Transverse colon (tissue), 4 donors: ENCODE results near the gene ASPM. TPM values are rescaled to one million over a fixed set of nuclear protein-coding genes. Genes with fewer than 3 reads are reported as not detected.

Experiments used
- DNase-seq: peaks from one replicate; pipeline ENCODE4 v3.0.0-alpha.2; 2019
- H3K27ac ChIP-seq, 4 donors: fragments of 200-600 bp; sonication (generic); 2 replicates each; pipeline ENCODE4 v1.5.1; 2016 to 2018; ENCODE audit warnings: inconsistent platforms in 4 of 4
- H3K27me3 ChIP-seq: fragments of 200-600 bp; sonication (generic); 2 replicates; pipeline ENCODE4 v1.5.1; 2017; ENCODE audit warnings: inconsistent platforms
- H3K36me3 ChIP-seq, 4 donors: fragments of 200-600 bp; sonication (generic); 2 replicates each; pipeline ENCODE4 v1.5.1; 2017 to 2019; ENCODE audit warnings: inconsistent platforms in 4 of 4
- H3K4me1 ChIP-seq, 4 donors: fragments of 200-600 bp; sonication (generic); 2 replicates each; pipeline ENCODE4 v1.5.1; 2017 to 2020; ENCODE audit warnings: inconsistent platforms in 4 of 4
- H3K4me3 ChIP-seq, 4 donors: fragments of 200-600 bp; sonication (generic); 1 replicate in 1 of 4; 2 replicates in 3 of 4; pipeline versions ENCODE4 v1.5.1 to v1.6.1; 2017 to 2019; ENCODE audit warnings: inconsistent platforms in 4 of 4
- H3K9me3 ChIP-seq, 2 donors: fragments of 200-600 bp; sonication (generic); 2 replicates each; pipeline ENCODE4 v1.5.1; 2017 to 2019; ENCODE audit warnings: inconsistent platforms in 2 of 2
- CTCF ChIP-seq, 5 experiments: fragments of 200-600 bp in 3 of 5; fragments of 450-650 bp in 2 of 5; sonication (generic) in 3 of 5; IDR thresholded peaks; 1 replicate in 2 of 5; 2 replicates in 3 of 5; pipeline ENCODE4 v1.5.1; 2016 to 2017; ENCODE audit warnings: antibody characterized with exemption in 5 of 5, inconsistent platforms in 3 of 5, mild to moderate bottlenecking in 2 of 5, moderate library complexity in 1 of 5
- EP300 ChIP-seq: sonication (generic); formaldehyde crosslinking; IDR thresholded peaks from one replicate; pipeline ENCODE4 v1.6.1; 2017; ENCODE audit warnings: antibody characterized with exemption, low read depth
- POLR2A ChIP-seq: fragments of 450-650 bp; IDR thresholded peaks from one replicate; pipeline ENCODE4 v1.6.1; 2016; ENCODE audit warnings: antibody characterized with exemption, mild to moderate bottlenecking, moderate library complexity
- POLR2AphosphoS5 ChIP-seq, 3 donors: sonication (generic); formaldehyde crosslinking; IDR thresholded peaks; one replicate each; pipeline ENCODE4 v1.6.1; 2016; ENCODE audit warnings: antibody characterized with exemption in 3 of 3
- WGBS, 2 donors: methylation state at CpG; one replicate each; pipeline ENCODE4 v1.1.5; 2018; ENCODE audit warnings: low coverage in 1 of 2; 5-methylcytosine and 5-hydroxymethylcytosine counted together
- in situ Hi-C, 4 donors: fragments of 200-750 bp; cut with MboI; loops; one replicate each; pipeline versions ENCODE4 v1.15.0 to v1.15.1; 2017; ENCODE audit warnings: low sequenced_read_pairs in 3 of 4, low pct_ligation_motif_present in 1 of 4, low pct_unique_long_range_greater_than_20kb in 1 of 4
- intact Hi-C: fragments of 100-400 bp; cut with DNase I; formaldehyde crosslinking; loops from one replicate; pipeline ENCODE4 v1.15.1; 2023; ENCODE audit warnings: low total_unique reads
- total RNA-seq, 4 donors: library from RNA; depleted of rRNA; stranded (reverse); fragments of >200 nt; gene quantifications; one replicate each; pipeline ENCODE4 v1.1.0, GENCODE V29; 2016

The ASPM gene
- total RNA-seq, 4 donors from 2014 or later = 0.37 to 13.9 (median 2.5) TPM

- peaks cover 0 to 36% (median 4%) of the 10 kb centered on the region in 4 donors for H3K36me3 ChIP-seq
- TF ChIP-seq EP300 (no peak), CTCF (IDR thresholded peaks at IDR 0.05) (no peak), POLR2A (no peak), POLR2AphosphoS5 (IDR thresholded peaks at IDR 0.05) (no peak)
- intact Hi-C loops (no loop called here), in situ Hi-C loops (no loop called here)
- no peaks in the 10 kb centered on the region for H3K27me3 ChIP-seq
- H3K27ac ChIP-seq = no peak overlapping the region
- no peak overlapping the region for H3K4me3 ChIP-seq
- no peak for DNase-seq
- H3K9me3 ChIP-seq = no peaks in the 10 kb centered on the region
- H3K4me1 ChIP-seq = peaks cover 0 to 18% (median 4%) of the 10 kb centered on the region in 4 donors
- whole genome bisulfite sequencing, 2 donors = 61% methylated on average over 2 of the region's 2 CpGs
Observed at GRCh38 chr1:197174818-197175217, 28.3 kb upstream of the ASPM start.

- Histone ChIP-seq H3K4me3 (no peak overlapping the region), H3K27ac (no peak overlapping the region), H3K36me3 (peaks cover 0 to 34% (median 5%) of the 10 kb centered on the region in 4 donors), H3K9me3 (no peaks in the 10 kb centered on the region), H3K4me1 (peaks cover 0 to 18% (median 4%) of the 10 kb centered on the region in 4 donors), H3K27me3 (no peaks in the 10 kb centered on the region)
- in situ Hi-C loops = no loop called here
- WGBS, 2 donors = 45 to 55% methylated on average over 1 to 5 of the region's 5 CpGs
- no peak for DNase-seq
- intact Hi-C loops = no loop called here
- TF ChIP-seq EP300 = no peak
- peak in 1 of 5 experiments; percentile 9 for TF ChIP-seq CTCF (IDR thresholded peaks at IDR 0.05)
Observed at GRCh38 chr1:197173571-197174507, 27.4 kb upstream of the ASPM start.

GRCh38 chr1:197171531-197171930, 25.1 kb upstream of the ASPM start:
- 17 to 22% methylated on average over 2 of the region's 2 CpGs for WGBS, 2 donors
- peaks cover 0 to 18% (median 4%) of the 10 kb centered on the region in 4 donors for H3K4me1 ChIP-seq
- intact Hi-C loops = no loop called here
- no peak overlapping the region for H3K27ac ChIP-seq
- H3K36me3 ChIP-seq = peaks cover 0 to 11% (median 5%) of the 10 kb centered on the region in 4 donors
- H3K9me3 ChIP-seq = no peaks in the 10 kb centered on the region
- H3K4me3 ChIP-seq = no peak overlapping the region
- no peak for DNase-seq
- H3K27me3 ChIP-seq = no peaks in the 10 kb centered on the region
- in situ Hi-C loops = no loop called here
- TF ChIP-seq POLR2A = no peak
- TF ChIP-seq CTCF (IDR thresholded peaks at IDR 0.05) = no peak
- no peak for TF ChIP-seq POLR2AphosphoS5 (IDR thresholded peaks at IDR 0.05)
- TF ChIP-seq EP300 = no peak

- H3K27me3 ChIP-seq = no peaks in the 10 kb centered on the region
- H3K36me3 ChIP-seq = peaks cover 0 to 11% (median under 1%) of the 10 kb centered on the region in 4 donors
- peaks cover 0 to 18% (median 4%) of the 10 kb centered on the region in 4 donors for H3K4me1 ChIP-seq
- DNase-seq = no peak
- intact Hi-C loops (no loop called here), in situ Hi-C loops (no loop called here)
- TF ChIP-seq CTCF (IDR thresholded peaks at IDR 0.05) (no peak), POLR2AphosphoS5 (IDR thresholded peaks at IDR 0.05) (no peak), POLR2A (no peak), EP300 (no peak)
- H3K9me3 ChIP-seq = no peaks in the 10 kb centered on the region
- no peak overlapping the region for H3K27ac ChIP-seq
- no peak overlapping the region for H3K4me3 ChIP-seq
Observed at GRCh38 chr1:197170538-197170937, 24.1 kb upstream of the ASPM start.
